GM18517 (cell line): ENCODE measurements around the gene ASPSCR1.
"Not testable (repeated sequence)": the region's sequence is repeated elsewhere in the genome, so short reads cannot be mapped to it uniquely, and the experiment has no call there.

Experiments used
- ATAC-seq: cut with Tn5 transposase; IDR thresholded peaks from one replicate; pipeline ENCODE4 v1.9.1; 2021; ENCODE audit warnings: mild to moderate bottlenecking, moderate library complexity; ENCODE audit not compliant: unreplicated experiment

ASPSCR1 gene

GRCh38 chr17:81940538-81941483 is 36.6 kb upstream of the ASPSCR1 start:
- ATAC-seq: no peak

DNA sequence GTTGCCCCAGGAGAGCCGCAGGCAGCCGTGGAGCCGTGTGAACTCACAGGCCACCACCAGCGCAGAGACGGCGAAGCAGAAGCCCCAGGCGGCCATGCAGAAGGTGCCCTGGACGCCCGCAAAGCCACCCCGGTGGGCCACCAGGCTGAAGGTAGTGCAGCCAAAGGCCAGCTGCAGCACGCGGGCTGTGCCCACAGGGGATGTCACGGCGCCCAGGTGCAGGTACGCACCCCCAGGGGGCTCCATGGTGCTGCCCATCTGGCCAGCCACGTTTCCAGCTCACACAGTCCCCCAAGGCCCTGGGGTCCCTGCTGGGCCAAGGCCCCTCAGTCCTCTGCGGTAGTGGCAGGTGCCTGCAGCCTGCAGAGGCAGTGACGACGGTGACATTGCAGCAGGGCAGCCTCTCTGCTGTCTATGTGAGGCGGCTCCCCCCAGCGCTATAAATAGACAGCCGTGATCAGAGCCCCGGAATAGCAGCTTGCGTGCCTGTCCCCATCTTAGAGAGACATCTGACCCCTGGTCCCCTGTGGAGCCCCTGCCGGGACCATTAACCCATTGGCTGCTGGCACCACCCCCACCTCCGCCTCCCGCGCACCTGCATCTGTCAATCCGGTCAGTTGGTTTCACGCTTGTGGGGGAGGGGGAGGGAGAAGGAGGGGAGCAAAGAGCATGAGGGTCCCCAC is 35.8 kb upstream of the ASPSCR1 start:
- ATAC-seq: no peak

GRCh38 chr17:81942167-81942553 is 35.3 kb upstream of the ASPSCR1 start:
- ATAC-seq: no peak

GRCh38 chr17:81944858-81945257 is 32.6 kb upstream of the ASPSCR1 start:
- no peak for ATAC-seq

DNA sequence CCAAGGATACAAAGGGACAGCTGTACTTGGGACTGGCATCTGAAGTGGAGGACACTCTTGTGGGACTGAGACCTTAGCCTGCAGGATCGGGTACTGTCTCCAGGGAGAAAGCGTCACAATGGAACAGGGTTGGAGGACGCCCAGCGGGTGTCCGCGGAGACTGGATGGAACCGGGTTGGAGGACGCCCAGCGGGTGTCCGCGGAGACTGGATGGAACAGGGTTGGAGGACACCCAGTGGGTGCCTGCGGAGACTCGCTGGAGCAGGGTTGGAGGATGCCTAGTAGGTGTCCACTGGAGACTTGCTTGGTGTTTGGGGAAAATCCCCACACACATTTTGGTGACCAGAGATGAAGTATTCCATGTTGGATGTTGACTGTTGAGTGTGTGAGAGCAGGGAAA is 30.2 kb upstream of the ASPSCR1 start, which contains the start of gene MYADML2:
Gene MYADML2, minus strand, starts transcription at position 45 of the 400 bp plus-strand sequence. CDS start 5,492 bp downstream, outside the sequence.
- no peak for ATAC-seq

- no peak for ATAC-seq
Observed at GRCh38 chr17:81948635-81949378, 28.6 kb upstream of the ASPSCR1 start.

DNA sequence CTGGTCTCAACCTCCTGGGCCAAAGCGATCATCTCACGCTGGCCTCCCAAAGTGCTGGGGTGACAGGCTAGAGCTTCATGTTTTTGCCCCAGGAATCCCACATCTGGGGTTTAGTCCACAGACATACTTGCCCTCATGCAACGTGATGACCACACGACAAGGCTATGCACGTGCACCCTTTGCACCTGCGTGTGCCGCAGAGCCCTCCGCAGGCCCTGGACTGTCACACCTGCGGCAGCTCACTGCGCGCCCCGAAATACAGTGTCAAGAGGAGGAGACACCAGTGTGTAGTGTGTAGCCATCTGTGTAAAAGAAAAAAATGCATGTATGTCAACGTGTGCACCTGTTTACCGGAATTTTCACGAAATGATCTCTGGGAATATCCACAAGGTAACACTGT is 26.9 kb upstream of the ASPSCR1 start:
- ATAC-seq: no peak

DNA sequence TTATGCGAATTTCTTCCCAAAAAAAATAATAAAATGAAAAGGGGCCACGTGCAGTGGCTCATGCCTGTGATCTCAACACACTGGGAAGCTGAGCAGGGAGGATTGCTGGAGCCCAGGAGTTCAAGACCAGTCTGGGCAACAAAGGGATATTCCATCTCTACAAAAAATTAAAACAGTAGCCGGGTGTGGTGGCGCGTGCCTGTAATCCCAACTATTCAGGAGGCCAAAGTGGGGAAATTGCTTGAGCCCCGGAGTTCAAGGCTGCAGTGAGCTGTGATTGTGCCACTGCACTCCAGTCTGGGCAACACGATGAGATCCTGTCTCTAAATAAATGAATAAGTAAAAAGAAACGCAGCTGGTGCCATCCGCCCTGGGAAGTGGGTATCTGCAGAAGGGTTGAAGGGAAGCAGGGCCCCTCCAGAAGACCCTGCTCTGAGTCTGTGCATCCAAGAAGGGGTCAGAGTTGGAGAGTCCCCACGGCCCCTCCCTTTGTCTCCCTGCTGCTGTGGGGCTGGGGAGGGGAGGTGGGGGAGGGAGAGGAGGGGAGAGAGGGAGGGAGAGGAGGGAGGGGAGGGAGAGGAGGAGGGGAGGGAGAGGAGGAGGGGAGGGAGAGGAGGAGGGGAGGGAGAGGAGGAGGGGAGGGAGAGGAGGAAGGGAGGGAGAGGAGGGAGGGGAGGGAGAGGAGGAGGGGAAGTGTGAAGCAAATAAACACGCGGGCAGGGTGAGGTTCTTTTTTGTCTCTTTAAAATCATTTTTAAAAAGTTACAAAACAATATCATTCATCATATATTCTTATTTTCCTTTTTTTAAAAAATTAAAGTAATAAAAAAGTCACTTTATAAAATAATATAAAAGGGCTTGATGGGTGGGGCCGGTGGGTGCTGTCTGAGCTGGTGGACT is 25.4 kb upstream of the ASPSCR1 start:
- ATAC-seq: no peak

DNA sequence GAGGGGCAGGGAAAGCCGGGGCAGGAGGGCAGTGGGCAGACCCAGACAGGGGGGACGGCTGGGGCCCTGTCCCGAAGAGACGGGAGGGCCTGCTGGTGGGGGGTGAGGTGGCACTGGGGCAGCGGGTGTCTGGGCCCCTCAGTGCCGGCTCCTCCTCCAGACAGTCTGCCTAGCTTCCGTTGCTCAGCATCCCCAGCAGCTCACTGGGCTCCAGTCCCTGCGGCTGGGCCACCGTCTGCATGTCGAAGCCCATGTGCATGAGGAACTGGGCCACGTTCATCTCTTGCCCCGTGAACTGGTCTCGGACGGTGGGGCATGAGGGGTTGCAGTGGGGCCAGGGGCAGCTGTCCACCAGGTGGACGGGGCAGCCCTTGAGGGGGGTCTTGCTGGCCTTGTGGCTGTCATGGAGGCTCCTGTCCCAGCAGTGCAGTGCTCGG is 24.6 kb upstream of the ASPSCR1 start:
- ATAC-seq: no peak

GRCh38 chr17:81953443-81953842 is 24.0 kb upstream of the ASPSCR1 start:
- ATAC-seq: not testable (repeated sequence)

DNA sequence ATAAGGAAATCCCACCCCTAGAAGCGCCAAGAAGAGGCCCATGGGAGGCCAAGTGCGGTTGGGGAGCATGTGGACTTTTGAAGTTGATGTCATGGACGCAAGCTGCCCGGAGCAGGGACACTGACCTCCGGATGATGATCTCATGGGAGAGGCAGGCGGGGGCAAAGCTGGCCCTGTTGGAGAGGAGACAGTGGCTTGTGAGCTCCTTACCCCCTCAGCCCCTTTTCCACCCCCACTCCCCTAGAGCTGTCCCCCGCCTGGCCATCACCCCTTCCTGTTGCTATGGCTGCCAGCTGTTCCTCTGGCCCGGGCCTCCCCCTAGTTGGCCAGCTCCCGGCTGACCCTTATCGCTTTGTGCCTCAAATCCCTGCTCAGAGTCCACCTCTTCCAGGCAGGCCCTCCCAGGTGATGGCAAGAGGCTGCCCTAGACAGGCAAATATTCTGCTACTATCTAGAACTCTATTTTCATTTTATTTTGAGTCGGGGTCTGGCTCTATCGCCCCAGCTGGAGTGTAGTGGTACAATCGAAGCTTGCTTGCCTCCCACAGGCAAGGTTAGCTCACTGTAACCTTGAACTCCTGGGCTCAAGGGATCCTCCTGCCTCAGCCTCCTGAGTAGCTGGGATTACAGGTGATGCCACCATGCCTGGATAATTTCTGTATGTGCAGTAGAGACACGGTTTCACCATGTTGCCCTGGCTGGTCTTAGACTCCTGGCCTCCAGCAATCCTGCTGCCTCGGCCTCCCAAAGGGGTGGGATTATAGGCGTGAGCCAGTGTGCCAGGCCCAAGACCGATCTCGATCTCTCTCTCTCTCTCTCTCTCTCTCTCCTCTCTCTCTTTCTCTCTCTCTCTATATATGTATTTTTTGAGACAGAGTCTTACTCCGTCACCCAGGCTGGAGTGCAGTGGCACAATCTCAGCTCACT is 23.0 kb upstream of the ASPSCR1 start:
- no peak for ATAC-seq

DNA sequence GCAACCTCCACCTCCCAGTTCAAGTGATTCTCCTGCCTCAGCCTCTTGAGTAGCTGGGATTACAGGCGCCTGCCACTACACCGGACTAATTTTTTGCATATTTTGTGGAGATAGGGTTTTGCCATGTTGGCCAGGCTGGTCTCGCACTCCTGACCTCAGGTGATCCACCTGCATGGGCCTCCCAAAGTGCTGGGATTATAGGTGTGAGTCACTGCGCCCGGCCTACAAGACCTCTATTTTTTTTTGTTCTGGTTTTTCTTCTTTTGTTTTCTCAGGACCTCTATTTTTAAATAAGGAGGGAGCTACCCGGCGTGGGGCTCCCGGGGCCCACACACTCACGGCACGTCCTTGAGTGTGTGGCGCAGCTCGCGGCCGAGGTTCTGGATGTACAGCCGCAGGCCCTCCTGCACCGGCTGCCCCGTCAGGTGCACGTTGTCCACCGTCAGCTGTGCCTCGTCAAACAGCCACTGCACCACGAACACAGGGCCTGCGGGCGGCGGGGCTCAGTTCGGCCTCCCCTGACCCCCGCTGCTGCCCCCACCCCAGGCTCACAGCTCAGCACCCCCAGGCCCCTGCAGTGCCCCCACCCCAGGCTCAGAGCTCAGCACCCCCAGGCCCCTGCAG is 22.3 kb upstream of the ASPSCR1 start:
- no peak for ATAC-seq

DNA sequence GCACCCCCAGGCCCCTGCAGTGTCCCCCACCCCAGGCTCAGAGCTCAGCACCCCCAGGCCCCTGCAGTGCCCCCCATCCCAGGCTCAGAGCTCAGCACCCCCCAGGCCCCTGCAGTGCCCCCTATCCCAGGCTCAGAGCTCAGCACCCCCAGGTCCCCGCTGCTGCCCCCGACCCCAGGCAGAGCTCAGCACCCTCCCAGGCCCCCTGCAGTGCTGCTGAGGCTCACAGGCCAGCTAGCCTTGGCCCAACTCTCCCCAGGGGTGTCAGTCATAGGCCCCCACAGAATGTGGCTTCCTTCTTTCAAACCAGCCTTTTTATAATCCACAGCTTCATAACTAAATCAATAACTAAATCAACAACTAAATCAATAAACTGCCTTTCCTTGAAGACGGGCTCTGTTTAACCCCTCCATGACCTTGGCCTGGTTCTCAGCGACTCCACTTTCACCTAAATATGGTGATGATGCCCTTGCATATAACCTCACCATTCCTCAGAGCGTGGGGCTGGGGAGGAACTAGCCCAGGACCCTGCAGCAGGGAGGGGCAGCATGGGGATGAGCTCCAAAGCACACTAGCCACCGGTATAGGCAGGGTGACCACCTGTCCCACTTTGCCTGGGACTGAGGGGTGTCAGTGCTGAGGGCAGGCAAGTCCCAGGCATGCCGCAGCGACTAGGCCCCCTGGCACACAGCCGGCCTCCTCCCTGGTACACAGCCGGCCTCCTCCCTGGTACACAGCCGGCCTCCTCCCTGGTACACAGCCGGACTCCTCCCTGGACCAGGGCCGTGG is 21.5 kb upstream of the ASPSCR1 start:
- ATAC-seq: no peak

DNA sequence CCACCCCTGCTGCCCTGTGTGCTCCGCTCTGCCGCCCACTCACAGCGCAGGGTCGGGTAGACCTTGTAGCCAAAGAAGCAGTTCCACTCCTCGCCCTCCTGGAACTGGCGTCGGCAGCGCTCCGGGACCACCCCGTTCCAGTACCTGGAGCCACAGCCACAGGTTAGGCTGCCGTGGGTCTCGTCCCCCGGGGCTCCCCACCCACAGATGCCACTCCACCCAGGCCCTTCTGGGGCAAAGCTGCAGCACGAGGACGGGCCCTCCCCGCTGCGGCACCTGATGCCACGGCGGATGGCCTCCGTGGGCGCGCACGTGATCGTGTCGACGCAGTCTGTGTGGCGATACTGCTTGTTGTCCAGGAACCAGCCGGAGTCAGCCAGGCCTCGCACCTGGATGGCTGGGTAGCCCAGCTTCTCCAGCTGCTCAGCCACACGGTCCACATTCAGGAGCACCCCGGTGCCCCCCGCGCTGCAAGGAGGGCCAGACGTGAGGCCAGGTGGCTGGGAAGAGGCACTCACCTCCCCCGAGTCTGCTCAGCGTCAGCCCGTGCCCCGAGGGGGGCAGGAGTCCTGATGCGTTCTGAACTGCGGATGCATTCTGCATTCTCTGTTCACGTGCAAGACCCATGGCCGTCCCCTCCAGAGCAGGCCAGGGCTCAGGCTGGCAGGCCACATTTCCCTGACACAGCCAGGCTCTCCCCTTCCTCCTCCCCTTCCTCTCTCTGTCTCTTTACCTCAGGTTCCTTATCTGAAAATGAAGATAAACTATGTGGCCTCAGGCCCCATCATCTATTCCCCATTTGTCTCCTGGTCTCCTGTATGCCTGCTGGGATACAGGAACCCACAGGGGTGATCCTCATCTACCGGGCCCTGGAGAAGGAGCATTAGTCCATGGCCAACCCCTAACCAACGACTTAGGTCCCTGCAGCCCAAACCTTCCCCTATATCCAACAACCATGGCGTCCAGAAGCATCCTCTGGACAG is 20.5 kb upstream of the ASPSCR1 start:
- no peak for ATAC-seq

DNA sequence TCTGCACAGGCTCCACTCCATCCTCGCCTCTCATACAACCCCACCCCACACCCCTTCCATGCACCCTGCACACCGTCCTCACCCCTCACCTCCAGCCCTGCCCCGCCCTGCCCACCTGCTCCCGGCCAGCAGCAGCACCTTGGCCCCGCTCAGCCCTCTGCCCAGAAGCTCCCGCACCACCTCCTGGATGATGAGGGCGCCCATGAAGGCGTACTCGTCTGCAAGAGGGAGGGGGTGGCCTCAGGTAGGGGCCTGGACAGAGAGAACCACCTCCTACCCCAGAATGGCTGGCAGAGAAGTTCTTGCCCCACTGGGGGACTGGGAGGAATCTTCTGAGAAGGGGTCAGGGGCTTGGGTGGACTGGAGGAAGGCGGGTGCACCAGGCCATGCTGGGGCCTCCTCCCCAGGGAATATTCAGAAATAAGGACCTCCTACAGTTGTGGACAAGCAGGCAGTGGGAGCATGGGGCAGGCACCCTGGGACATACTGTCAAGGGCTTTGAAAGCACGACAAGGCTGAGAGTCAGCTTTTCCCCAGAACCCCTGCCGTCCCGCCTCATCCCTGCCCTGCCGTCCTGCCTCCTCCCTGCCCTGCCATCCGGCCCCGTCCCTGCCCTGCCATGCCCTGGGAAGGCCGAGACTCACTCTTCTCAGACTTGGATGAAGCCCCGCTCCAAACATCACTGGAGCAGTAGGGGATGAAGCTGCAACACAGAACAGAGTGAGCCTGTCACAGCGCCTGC is 19.6 kb upstream of the ASPSCR1 start:
- no peak for ATAC-seq
